A549 (cell line): ENCODE measurements around the gene ADGRL3.

Source experiments
- CHD4 ChIP-seq: fragments of 200-600 bp; sonication (generic); IDR thresholded peaks from 2 replicates; pipeline ENCODE4 v1.6.1; 2016; ENCODE audit warnings: antibody characterized with exemption, mild to moderate bottlenecking, borderline replicate concordance
- ELK1 ChIP-seq: fragments of 150-350 bp; IDR thresholded peaks from 2 replicates; pipeline ENCODE4 v1.6.1; 2014; ENCODE audit warnings: low read depth, mild to moderate bottlenecking, low read length
- FOSL2 ChIP-seq, 2 experiments: fragments of 450-650 bp in 1 of 2; fragments of >200 bp in 1 of 2; sonication (Bioruptor Twin) in 1 of 2; formaldehyde crosslinking; IDR thresholded peaks; 2 replicates each; pipeline versions ENCODE4 v1.5.0 to v1.6.1; 2016 to 2020; ENCODE audit warnings: mild to moderate bottlenecking in 1 of 2, moderate library complexity in 1 of 2
- FOXS1 ChIP-seq: fragments of 250-450 bp; sonication (Bioruptor Pico); IDR thresholded peaks from 2 replicates; pipeline ENCODE4 v1.5.0; 2020; ENCODE audit warnings: mild to moderate bottlenecking, moderate library complexity
- JUN ChIP-seq, 2 experiments: fragments of >200 bp; sonication (Bioruptor Twin); formaldehyde crosslinking; IDR thresholded peaks; 2 replicates in 1 of 2; 3 replicates in 1 of 2; pipeline ENCODE4 v1.6.1; 2016 to 2017
- KDM1A ChIP-seq: fragments of 200-600 bp; sonication (generic); IDR thresholded peaks from 2 replicates; pipeline ENCODE4 v1.6.1; 2016; ENCODE audit warnings: low read depth, mild to moderate bottlenecking
- NR3C1 ChIP-seq: fragments of >200 bp; sonication (Bioruptor Twin); formaldehyde crosslinking; IDR thresholded peaks from 3 replicates; pipeline ENCODE4 v1.6.1; 2017
- POLR2A ChIP-seq: IDR thresholded peaks from 2 replicates; pipeline ENCODE4 v1.6.1; 2012; ENCODE audit warnings: mild to moderate bottlenecking, low read length
- RAD21 ChIP-seq, 2 experiments: fragments of >200 bp in 1 of 2; sonication (Bioruptor Twin) in 1 of 2; formaldehyde crosslinking in 1 of 2; IDR thresholded peaks in 1 of 2; conservative IDR thresholded peaks in 1 of 2; 2 replicates in 1 of 2; 3 replicates in 1 of 2; pipeline ENCODE4 v1.6.1; 2012 to 2018; ENCODE audit warnings: inconsistent platforms in 1 of 2
- RNF2 ChIP-seq: fragments of 200-600 bp; sonication (generic); IDR thresholded peaks from 2 replicates; pipeline ENCODE4 v1.6.1; 2016; ENCODE audit warnings: low read depth, mild to moderate bottlenecking, antibody characterized with exemption, moderate library complexity, borderline replicate concordance
- USF2 ChIP-seq: fragments of 450-650 bp; IDR thresholded peaks from 2 replicates; pipeline ENCODE4 v1.6.1; 2014; ENCODE audit warnings: antibody characterized with exemption
- TF ChIP-seq, protein P1 (sequence below): fragments of >200 bp; sonication (Bioruptor Twin); formaldehyde crosslinking; IDR thresholded peaks from 3 replicates; pipeline ENCODE4 v1.5.1; 2016

GRCh38 chr4:61753739-61754138, 553.6 kb downstream of the ADGRL3 start:
- TF ChIP-seq RAD21 (conservative IDR thresholded peaks at IDR 0.05 in 1 of 2, IDR thresholded peaks at IDR 0.05 in 1 of 2), result no peak
- TF ChIP-seq FOSL2 (IDR thresholded peaks at IDR 0.05), result no peak
- TF ChIP-seq FOSL2 (CRISPR knock-in tag; IDR thresholded peaks at IDR 0.05), result no peak
- no peak for TF ChIP-seq USF2
- TF ChIP-seq, protein P1, sequence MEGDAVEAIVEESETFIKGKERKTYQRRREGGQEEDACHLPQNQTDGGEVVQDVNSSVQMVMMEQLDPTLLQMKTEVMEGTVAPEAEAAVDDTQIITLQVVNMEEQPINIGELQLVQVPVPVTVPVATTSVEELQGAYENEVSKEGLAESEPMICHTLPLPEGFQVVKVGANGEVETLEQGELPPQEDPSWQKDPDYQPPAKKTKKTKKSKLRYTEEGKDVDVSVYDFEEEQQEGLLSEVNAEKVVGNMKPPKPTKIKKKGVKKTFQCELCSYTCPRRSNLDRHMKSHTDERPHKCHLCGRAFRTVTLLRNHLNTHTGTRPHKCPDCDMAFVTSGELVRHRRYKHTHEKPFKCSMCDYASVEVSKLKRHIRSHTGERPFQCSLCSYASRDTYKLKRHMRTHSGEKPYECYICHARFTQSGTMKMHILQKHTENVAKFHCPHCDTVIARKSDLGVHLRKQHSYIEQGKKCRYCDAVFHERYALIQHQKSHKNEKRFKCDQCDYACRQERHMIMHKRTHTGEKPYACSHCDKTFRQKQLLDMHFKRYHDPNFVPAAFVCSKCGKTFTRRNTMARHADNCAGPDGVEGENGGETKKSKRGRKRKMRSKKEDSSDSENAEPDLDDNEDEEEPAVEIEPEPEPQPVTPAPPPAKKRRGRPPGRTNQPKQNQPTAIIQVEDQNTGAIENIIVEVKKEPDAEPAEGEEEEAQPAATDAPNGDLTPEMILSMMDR, result no peak
- TF ChIP-seq RNF2, result no peak
- TF ChIP-seq KDM1A, result no peak
- TF ChIP-seq ELK1, result no peak
- no peak for TF ChIP-seq JUN (IDR thresholded peaks at IDR 0.05)
- TF ChIP-seq CHD4, result no peak
- no peak for TF ChIP-seq POLR2A
- TF ChIP-seq NR3C1, result no peak
- no peak for TF ChIP-seq FOXS1
